Measurements from ENCODE around the gene RAD51B.

RAD51B gene

GRCh38 chr14:67999290-67999689 lies 179.7 kb downstream of the RAD51B start:
- no peak for DNase-seq (ENCODE audit: low spot score)

GRCh38 chr14:67999705-68000384 lies 180.3 kb downstream of the RAD51B start:
- no peak for DNase-seq (ENCODE audit: low spot score)
- TF ChIP-seq CTCF (IDR thresholded peaks at IDR 0.05; ENCODE audit: extremely low read depth, missing control alignments) = no peak

More at GRCh38 chr14:67999290-67999689, 179.7 kb downstream of the RAD51B start:
- TF ChIP-seq CTCF (IDR thresholded peaks at IDR 0.05; ENCODE audit: extremely low read depth, missing control alignments) = no peak

GRCh38 chr14:68000511-68000910 lies 180.9 kb downstream of the RAD51B start:
- no peak for DNase-seq (ENCODE audit: low spot score)
- TF ChIP-seq CTCF (IDR thresholded peaks at IDR 0.05; ENCODE audit: extremely low read depth, missing control alignments) = no peak

- TF ChIP-seq CTCF (IDR thresholded peaks at IDR 0.05; ENCODE audit: extremely low read depth, missing control alignments) = no peak
- no peak for DNase-seq (ENCODE audit: low spot score)
Observed at GRCh38 chr14:68008491-68008890, 188.9 kb downstream of the RAD51B start.

GRCh38 chr14:68011406-68012028 lies 191.9 kb downstream of the RAD51B start:
- TF ChIP-seq CTCF (IDR thresholded peaks at IDR 0.05; ENCODE audit: extremely low read depth, missing control alignments) = no peak
- DNase-seq (ENCODE audit: low spot score) = no peak

GRCh38 chr14:68012871-68013270 lies 193.3 kb downstream of the RAD51B start:
- TF ChIP-seq CTCF (IDR thresholded peaks at IDR 0.05; ENCODE audit: extremely low read depth, missing control alignments) = no peak
- no peak for DNase-seq (ENCODE audit: low spot score)

- DNase-seq (ENCODE audit: low spot score) = no peak
- no peak for TF ChIP-seq CTCF (IDR thresholded peaks at IDR 0.05; ENCODE audit: extremely low read depth, missing control alignments)
Observed at GRCh38 chr14:68013326-68013725, 193.7 kb downstream of the RAD51B start.

Data from GM20000 (cell line).